Measurements from ENCODE around the gene PSME3IP1.

The PSME3IP1 gene

GRCh38 chr16:57107321-57107922 is 78.4 kb downstream of the PSME3IP1 start:
- Histone ChIP-seq H3K4me2 (peak overlapping the region in 2 of 11 experiments; percentile 52 to 54; a peak in 4 of 22 replicates), H3K27ac (no peak overlapping the region), H3K9ac (no peak overlapping the region), H3K36me3 (peaks cover 0 to 15% (median 0%) of the 10 kb centered on the region in 11 experiments; a peak in 3 of 22 replicates), H4K20me1 (peaks cover 21 to 84% (median 68%) of the 10 kb centered on the region in 11 experiments; a peak in 20 of 22 replicates), H3K4me3 (no peak overlapping the region), H3K9me3 (replicated peaks in 1 of 11) (no peaks in the 10 kb centered on the region), H3K4me1 (peaks cover 23 to 66% (median 50%) of the 10 kb centered on the region in 10 experiments), H3K27me3 (no peaks in the 10 kb centered on the region)
- no peak for TF ChIP-seq Cebpa-rat (IDR thresholded peaks at IDR 0.05)

DNA sequence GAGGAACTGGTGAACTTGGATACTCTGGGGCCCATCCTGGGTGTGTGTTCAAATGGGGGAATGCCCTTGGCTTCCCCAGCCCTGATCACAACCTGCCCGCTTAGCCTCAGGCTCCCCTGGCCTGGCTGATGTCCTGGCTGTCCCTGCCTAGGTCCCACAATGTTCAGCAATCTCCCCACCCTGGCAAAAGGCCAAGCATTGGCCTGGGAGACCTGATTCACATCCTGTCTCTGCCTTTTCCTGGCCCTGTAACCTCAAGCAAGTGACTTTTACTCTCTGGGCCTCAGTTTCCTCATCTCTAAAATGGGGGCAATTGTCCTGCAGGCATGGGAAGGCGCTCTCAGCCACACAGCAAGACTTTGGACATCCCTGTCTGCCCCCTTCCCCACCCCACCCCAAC is 79.1 kb downstream of the PSME3IP1 start:
- Histone ChIP-seq H3K27ac (peak overlapping the region in 1 of 11 experiments; percentile 32; a peak in 1 of 22 replicates), H4K20me1 (peaks cover 22 to 91% (median 68%) of the 10 kb centered on the region in 11 experiments; a peak in 20 of 22 replicates), H3K9ac (0 out of 22 replicates have a peak overlapping the region, but pooled peaks of 1 of the 11 experiments have one; percentile 4), H3K4me2 (peak overlapping the region in 5 of 11 experiments; percentile 50 to 60 (median 54); a peak in 10 of 22 replicates), H3K36me3 (peaks cover 0 to 15% (median 0%) of the 10 kb centered on the region in 11 experiments; a peak in 3 of 22 replicates), H3K4me1 (peaks cover 17 to 59% (median 44%) of the 10 kb centered on the region in 10 experiments), H3K4me3 (no peak overlapping the region), H3K27me3 (no peaks in the 10 kb centered on the region), H3K9me3 (replicated peaks in 1 of 11) (no peaks in the 10 kb centered on the region)
- no peak for TF ChIP-seq Cebpa-rat (IDR thresholded peaks at IDR 0.05)

DNA sequence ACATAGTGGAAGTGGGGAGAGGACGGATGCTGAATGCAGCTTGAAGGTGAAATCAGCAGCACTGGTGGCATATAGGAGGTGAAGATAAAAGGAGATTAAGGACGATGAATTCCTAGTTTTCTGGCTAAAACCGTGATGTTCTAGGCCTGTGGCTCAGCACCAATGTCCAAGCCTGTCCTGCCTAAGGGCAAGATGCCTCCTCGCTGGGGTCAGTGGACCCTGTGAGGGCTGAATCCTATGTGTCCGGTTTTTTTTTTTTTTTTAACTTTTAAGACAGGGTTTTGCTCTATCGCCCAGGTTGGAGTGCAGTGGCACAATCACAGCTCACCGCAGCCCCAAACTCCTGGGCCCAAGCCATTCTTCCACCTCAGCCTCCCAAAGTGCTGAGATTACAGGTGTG is 80.7 kb downstream of the PSME3IP1 start:
- H3K9ac ChIP-seq: peak overlapping the region in 1 of 11 experiments; percentile 1; a peak in 2 of 22 replicates
- H3K4me3 ChIP-seq: no peak overlapping the region
- H3K4me1 ChIP-seq: peaks cover 11 to 60% (median 43%) of the 10 kb centered on the region in 10 experiments; a peak in 18 of 20 replicates
- TF ChIP-seq Cebpa-rat (IDR thresholded peaks at IDR 0.05): no peak
- H4K20me1 ChIP-seq: peaks cover 33 to 99% (median 77%) of the 10 kb centered on the region in 11 experiments; a peak in 20 of 22 replicates
- no peaks in the 10 kb centered on the region for H3K27me3 ChIP-seq
- peak overlapping the region in 3 of 11 experiments; percentile 6 to 37 (median 36); a peak in 4 of 22 replicates for H3K4me2 ChIP-seq
- 0 out of 22 replicates have a peak overlapping the region, but pooled peaks of 2 of the 11 experiments have one; percentile 6 to 16 for H3K27ac ChIP-seq
- H3K9me3 ChIP-seq (replicated peaks in 1 of 11): no peaks in the 10 kb centered on the region
- peaks cover 0 to 14% (median 0%) of the 10 kb centered on the region in 11 experiments; a peak in 4 of 22 replicates for H3K36me3 ChIP-seq

GRCh38 chr16:57104706-57105105 is 81.1 kb downstream of the PSME3IP1 start:
- Histone ChIP-seq H3K9ac (peak overlapping the region in 1 of 11 experiments; percentile 1; a peak in 1 of 22 replicates), H3K27me3 (no peaks in the 10 kb centered on the region), H3K9me3 (replicated peaks in 1 of 11) (no peaks in the 10 kb centered on the region), H3K36me3 (peaks cover 0 to 14% (median 0%) of the 10 kb centered on the region in 11 experiments; a peak in 4 of 22 replicates), H3K4me3 (no peak overlapping the region), H4K20me1 (peaks cover 34 to 99% (median 75%) of the 10 kb centered on the region in 11 experiments; a peak in 19 of 22 replicates), H3K4me1 (peaks cover 11 to 65% (median 47%) of the 10 kb centered on the region in 10 experiments; a peak in 18 of 20 replicates), H3K27ac (0 out of 22 replicates have a peak overlapping the region, but pooled peaks of 2 of the 11 experiments have one; percentile 6 to 16), H3K4me2 (peak overlapping the region in 7 of 11 experiments; percentile 6 to 37 (median 32); a peak in 9 of 22 replicates)
- TF ChIP-seq Cebpa-rat (IDR thresholded peaks at IDR 0.05): no peak

GRCh38 chr16:57102888-57103851 is 82.7 kb downstream of the PSME3IP1 start:
- no peaks in the 10 kb centered on the region for H3K27me3 ChIP-seq
- H3K36me3 ChIP-seq: peaks cover 0 to 14% (median 0%) of the 10 kb centered on the region in 11 experiments; a peak in 4 of 22 replicates
- peak overlapping the region in 3 of 11 experiments; percentile 14 to 45 (median 15); a peak in 1 of 22 replicates for H3K9ac ChIP-seq
- no peak overlapping the region for H3K4me3 ChIP-seq
- no peak overlapping the region for H3K27ac ChIP-seq
- no peak for TF ChIP-seq Cebpa-rat (IDR thresholded peaks at IDR 0.05)
- no peak overlapping the region for H3K4me2 ChIP-seq
- H3K9me3 ChIP-seq (replicated peaks in 1 of 11): no peaks in the 10 kb centered on the region
- peaks cover 22 to 75% (median 58%) of the 10 kb centered on the region in 10 experiments for H3K4me1 ChIP-seq
- H4K20me1 ChIP-seq: peaks cover 36 to 99% (median 71%) of the 10 kb centered on the region in 11 experiments; a peak in 19 of 22 replicates
